Activated CD4-positive, alpha-beta T cell treated with anti-CD3 and anti-CD28 coated beads, Interleukin-2, amount 10 ng/mL, durations not matched to agents 7 days and 5 days (primary cell): ENCODE data around the gene IRX1. TPM values are rescaled to one million over a fixed set of nuclear protein-coding genes. Genes with fewer than 3 reads are reported as not detected.

Experiments
- CTCF ChIA-PET: fragments of 350-600 bp; sonication (Branson Sonifier 250); formaldehyde crosslinking; loops from one replicate; lab custom pipeline; 2021; ENCODE audit warnings: antibody characterized with exemption; lab: Charles Lee
- POLR2A ChIA-PET: fragments of 350-600 bp; sonication (Branson Sonifier 250); formaldehyde crosslinking; loops from one replicate; lab custom pipeline; 2021; ENCODE audit warnings: antibody characterized with exemption; lab: Charles Lee
- DNase-seq: peaks from one replicate; pipeline ENCODE4 v3.0.0-alpha.2; 2020
- H3K27ac Mint-ChIP-seq: one replicate; pipeline ENCODE4 v1.8.0; 2021; ENCODE audit warnings: mild to moderate bottlenecking, moderate library complexity, mixed read lengths
- H3K27me3 Mint-ChIP-seq: one replicate; pipeline ENCODE4 v1.8.0; 2021; ENCODE audit warnings: mixed read lengths
- H3K36me3 Mint-ChIP-seq: one replicate; pipeline ENCODE4 v1.8.0; 2021; ENCODE audit warnings: low read depth, mixed read lengths
- H3K4me1 Mint-ChIP-seq: one replicate; pipeline ENCODE4 v1.8.0; 2021; ENCODE audit warnings: mixed read lengths
- H3K4me3 Mint-ChIP-seq: one replicate; pipeline ENCODE4 v1.8.0; 2021; ENCODE audit warnings: mild to moderate bottlenecking, moderate library complexity, mixed read lengths
- H3K9me3 Mint-ChIP-seq: one replicate; pipeline ENCODE4 v1.8.0; 2021; ENCODE audit warnings: mixed read lengths
- total RNA-seq, 2 experiments: library from RNA; stranded (reverse); gene quantifications; one replicate each; pipeline ENCODE4 v1.2.3, GENCODE V29; 2021

IRX1 gene
- total RNA-seq, result not detected

- no peak for DNase-seq
- no peaks in the 10 kb centered on the region for H3K9me3 Mint-ChIP-seq
- H3K4me1 Mint-ChIP-seq, result no peaks in the 10 kb centered on the region
- H3K36me3 Mint-ChIP-seq, result peaks cover 5% of the 10 kb centered on the region
- no peak within 1 kb of the TSS for H3K4me3 Mint-ChIP-seq
- POLR2A ChIA-PET, result no interaction called here
- peaks cover 64% of the 10 kb centered on the region for H3K27me3 Mint-ChIP-seq
- CTCF ChIA-PET, result no interaction called here
- H3K27ac Mint-ChIP-seq, result peak within 1 kb of the TSS; percentile 66
These were observed at the start of gene IRX1 for GRCh38 chr5:3595006-3595961. IRX1 (plus strand) TSS chr5:3595832; CDS start chr5:3596106, 274 bp downstream.

- no peak overlapping the region for H3K27ac Mint-ChIP-seq
- ChIA-PET POLR2A (no interaction called here), CTCF (no interaction called here)
- no peak for DNase-seq
- H3K4me1 Mint-ChIP-seq, result no peaks in the 10 kb centered on the region
- H3K36me3 Mint-ChIP-seq, result no peaks in the 10 kb centered on the region
- H3K27me3 Mint-ChIP-seq, result no peaks in the 10 kb centered on the region
- peaks cover 2% of the 10 kb centered on the region for H3K9me3 Mint-ChIP-seq
- no peak overlapping the region for H3K4me3 Mint-ChIP-seq
These were observed 49.6 kb upstream of the IRX1 start for GRCh38 chr5:3546028-3546427.

- no peaks in the 10 kb centered on the region for H3K36me3 Mint-ChIP-seq
- H3K4me1 Mint-ChIP-seq, result no peaks in the 10 kb centered on the region
- H3K9me3 Mint-ChIP-seq, result no peaks in the 10 kb centered on the region
- CTCF ChIA-PET, result no interaction called here
- no peaks in the 10 kb centered on the region for H3K27me3 Mint-ChIP-seq
- H3K4me3 Mint-ChIP-seq, result no peak overlapping the region
- POLR2A ChIA-PET, result no interaction called here
- no peak for DNase-seq
- no peak overlapping the region for H3K27ac Mint-ChIP-seq
These were observed 31.5 kb upstream of the IRX1 start for GRCh38 chr5:3564116-3564515.

GRCh38 chr5:3564827-3565518 lies 30.7 kb upstream of the IRX1 start:
- Mint-ChIP-seq H3K36me3 (no peaks in the 10 kb centered on the region), H3K4me3 (no peak overlapping the region), H3K4me1 (no peaks in the 10 kb centered on the region), H3K27me3 (no peaks in the 10 kb centered on the region), H3K9me3 (no peaks in the 10 kb centered on the region), H3K27ac (no peak overlapping the region)
- no peak for DNase-seq
- POLR2A ChIA-PET, result no interaction called here
- CTCF ChIA-PET, result no interaction called here

GRCh38 chr5:3584724-3585531 lies 10.7 kb upstream of the IRX1 start:
- POLR2A ChIA-PET, result no interaction called here
- H3K9me3 Mint-ChIP-seq, result no peaks in the 10 kb centered on the region
- CTCF ChIA-PET, result no interaction called here
- H3K27ac Mint-ChIP-seq, result no peak overlapping the region
- H3K27me3 Mint-ChIP-seq, result peaks cover 17% of the 10 kb centered on the region
- H3K4me3 Mint-ChIP-seq, result no peak overlapping the region
- H3K4me1 Mint-ChIP-seq, result no peaks in the 10 kb centered on the region
- DNase-seq, result no peak
- H3K36me3 Mint-ChIP-seq, result no peaks in the 10 kb centered on the region

- H3K9me3 Mint-ChIP-seq, result no peaks in the 10 kb centered on the region
These were observed 5.3 kb upstream of the IRX1 start for GRCh38 chr5:3590161-3590966.

GRCh38 chr5:3590967-3591900 lies 4.4 kb upstream of the IRX1 start:
- no peak overlapping the region for H3K4me3 Mint-ChIP-seq
- H3K36me3 Mint-ChIP-seq, result peaks cover 3% of the 10 kb centered on the region
- ChIA-PET POLR2A (no interaction called here), CTCF (no interaction called here)
- no peak overlapping the region for H3K27ac Mint-ChIP-seq
- peaks cover 54% of the 10 kb centered on the region for H3K27me3 Mint-ChIP-seq
- no peaks in the 10 kb centered on the region for H3K9me3 Mint-ChIP-seq
- DNase-seq, result no peak
- H3K4me1 Mint-ChIP-seq, result no peaks in the 10 kb centered on the region

More at GRCh38 chr5:3590161-3590966, 5.3 kb upstream of the IRX1 start:
- no peaks in the 10 kb centered on the region for H3K4me1 Mint-ChIP-seq
- peaks cover 3% of the 10 kb centered on the region for H3K36me3 Mint-ChIP-seq
- ChIA-PET POLR2A (no interaction called here), CTCF (no interaction called here)
- H3K27ac Mint-ChIP-seq, result no peak overlapping the region
- H3K27me3 Mint-ChIP-seq, result peaks cover 54% of the 10 kb centered on the region
- no peak overlapping the region for H3K4me3 Mint-ChIP-seq
- DNase-seq, result no peak

- POLR2A ChIA-PET, result no interaction called here
- peaks cover 3% of the 10 kb centered on the region for H3K36me3 Mint-ChIP-seq
These were observed 3.3 kb upstream of the IRX1 start for GRCh38 chr5:3592298-3592697.

GRCh38 chr5:3593771-3594509 lies 1.7 kb upstream of the IRX1 start:
- DNase-seq, result no peak
- Mint-ChIP-seq H3K4me3 (no peak overlapping the region), H3K4me1 (no peaks in the 10 kb centered on the region), H3K27ac (peak overlapping the region; percentile 1), H3K27me3 (peaks cover 68% of the 10 kb centered on the region), H3K36me3 (peaks cover 3% of the 10 kb centered on the region), H3K9me3 (no peaks in the 10 kb centered on the region)
- ChIA-PET CTCF (no interaction called here), POLR2A (no interaction called here)

More at GRCh38 chr5:3592298-3592697, 3.3 kb upstream of the IRX1 start:
- peaks cover 60% of the 10 kb centered on the region for H3K27me3 Mint-ChIP-seq
- no peak overlapping the region for H3K27ac Mint-ChIP-seq
- no peaks in the 10 kb centered on the region for H3K4me1 Mint-ChIP-seq
- no peak for DNase-seq
- CTCF ChIA-PET, result no interaction called here
- H3K9me3 Mint-ChIP-seq, result no peaks in the 10 kb centered on the region
- H3K4me3 Mint-ChIP-seq, result no peak overlapping the region

GRCh38 chr5:3594510-3595005 lies 1.1 kb upstream of the IRX1 start:
- Mint-ChIP-seq H3K9me3 (no peaks in the 10 kb centered on the region), H3K27me3 (peaks cover 68% of the 10 kb centered on the region), H3K27ac (no peak overlapping the region), H3K36me3 (peaks cover 5% of the 10 kb centered on the region), H3K4me1 (no peaks in the 10 kb centered on the region), H3K4me3 (no peak overlapping the region)
- ChIA-PET CTCF (no interaction called here), POLR2A (no interaction called here)
- DNase-seq, result no peak
